GM23338 (cell line): ENCODE data around the gene CCNK.

Experiments used
- POLR2AphosphoS5 ChIP-seq: IDR thresholded peaks from 2 replicates; pipeline ENCODE4 v1.6.1; 2016; ENCODE audit warnings: antibody characterized with exemption, low read depth
- REST ChIP-seq: IDR thresholded peaks from one replicate; pipeline ENCODE4 v1.6.1; 2018; ENCODE audit warnings: antibody characterized with exemption; ENCODE audit not compliant: unreplicated experiment
- TF ChIP-seq, protein P1 (sequence below), 2 experiments: fragments of 200-600 bp in 1 of 2; sonication (generic) in 1 of 2; conservative IDR thresholded peaks; 2 replicates each; pipeline versions ENCODE4 v1.5.1 to v1.6.1; 2016 to 2017; ENCODE audit warnings: antibody characterized with exemption in 2 of 2, low read depth in 2 of 2, mild to moderate bottlenecking in 2 of 2, moderate library complexity in 1 of 2

- TF ChIP-seq, protein P1, sequence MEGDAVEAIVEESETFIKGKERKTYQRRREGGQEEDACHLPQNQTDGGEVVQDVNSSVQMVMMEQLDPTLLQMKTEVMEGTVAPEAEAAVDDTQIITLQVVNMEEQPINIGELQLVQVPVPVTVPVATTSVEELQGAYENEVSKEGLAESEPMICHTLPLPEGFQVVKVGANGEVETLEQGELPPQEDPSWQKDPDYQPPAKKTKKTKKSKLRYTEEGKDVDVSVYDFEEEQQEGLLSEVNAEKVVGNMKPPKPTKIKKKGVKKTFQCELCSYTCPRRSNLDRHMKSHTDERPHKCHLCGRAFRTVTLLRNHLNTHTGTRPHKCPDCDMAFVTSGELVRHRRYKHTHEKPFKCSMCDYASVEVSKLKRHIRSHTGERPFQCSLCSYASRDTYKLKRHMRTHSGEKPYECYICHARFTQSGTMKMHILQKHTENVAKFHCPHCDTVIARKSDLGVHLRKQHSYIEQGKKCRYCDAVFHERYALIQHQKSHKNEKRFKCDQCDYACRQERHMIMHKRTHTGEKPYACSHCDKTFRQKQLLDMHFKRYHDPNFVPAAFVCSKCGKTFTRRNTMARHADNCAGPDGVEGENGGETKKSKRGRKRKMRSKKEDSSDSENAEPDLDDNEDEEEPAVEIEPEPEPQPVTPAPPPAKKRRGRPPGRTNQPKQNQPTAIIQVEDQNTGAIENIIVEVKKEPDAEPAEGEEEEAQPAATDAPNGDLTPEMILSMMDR (conservative IDR thresholded peaks at IDR 0.05; ENCODE audit: low read depth in 2 of 2): no peak
- no peak for TF ChIP-seq REST
- no peak for TF ChIP-seq POLR2AphosphoS5
Observed at GRCh38 chr14:99506276-99506675, 25.1 kb downstream of the CCNK start.
